SU-DHL-6 (cell line): ENCODE results near the gene RADIL.

ENCODE experiments used
- H2AFZ ChIP-seq: fragments of 200-600 bp; sonication (generic); 2 replicates; pipeline ENCODE4 v1.6.1; 2014; ENCODE audit warnings: low read depth, mild to moderate bottlenecking, moderate library complexity, mixed read lengths, antibody characterized with exemption, low read length; ENCODE audit not compliant: severe bottlenecking
- H3F3A ChIP-seq: fragments of 200-600 bp; shearing (Covaris generic); 2 replicates; pipeline ENCODE4 v1.6.0; 2016; ENCODE audit warnings: antibody characterized with exemption, mild to moderate bottlenecking; ENCODE audit not compliant: insufficient read depth
- H3K27ac ChIP-seq: fragments of 200-600 bp; sonication (generic); 2 replicates; pipeline ENCODE4 v1.5.1; 2016; ENCODE audit warnings: low read depth, mild to moderate bottlenecking, low read length, moderate library complexity, mixed read lengths
- H3K27me3 ChIP-seq: fragments of 200-600 bp; sonication (generic), shearing (Covaris generic); 2 replicates; pipeline ENCODE4 v1.6.0; 2014; ENCODE audit warnings: mild to moderate bottlenecking, low read length
- H3K36me3 ChIP-seq: fragments of 200-600 bp; sonication (generic); 2 replicates; pipeline ENCODE4 v1.6.1; 2014; ENCODE audit warnings: mild to moderate bottlenecking, low read length, mixed read lengths
- H3K4me2 ChIP-seq: fragments of 300-600, 200-600 bp; shearing (Covaris generic), sonication (generic); 2 replicates; pipeline ENCODE4 v1.6.0; 2014; ENCODE audit warnings: low read length, low read depth, mild to moderate bottlenecking; ENCODE audit not compliant: poor library complexity, severe bottlenecking
- H3K4me3 ChIP-seq: fragments of 200-600 bp; sonication (generic); 2 replicates; pipeline ENCODE4 v1.5.1; 2014; ENCODE audit warnings: antibody characterized with exemption, low read length, mild to moderate bottlenecking, mixed read lengths; ENCODE audit not compliant: insufficient read depth, poor library complexity, severe bottlenecking
- H3K79me2 ChIP-seq: fragments of 200-600 bp; sonication (generic); 2 replicates; pipeline ENCODE4 v1.6.1; 2014; ENCODE audit warnings: mild to moderate bottlenecking, low read length, moderate library complexity; ENCODE audit not compliant: insufficient read depth
- H3K9ac ChIP-seq: fragments of 200-600 bp; sonication (generic); 2 replicates; pipeline ENCODE4 v1.7.0; 2014; ENCODE audit warnings: mild to moderate bottlenecking, low read length
- H3K9me2 ChIP-seq: fragments of 200-600 bp; sonication (generic); replicated peaks from 2 replicates; pipeline ENCODE4 v1.6.1; 2014; ENCODE audit warnings: low read length; ENCODE audit not compliant: insufficient read depth
- H3K9me3 ChIP-seq: fragments of 200-600 bp; sonication (generic); 2 replicates; pipeline ENCODE4 v1.6.1; 2014; ENCODE audit warnings: low read length, mixed read lengths; ENCODE audit not compliant: insufficient read depth
- H4K20me1 ChIP-seq: fragments of 200-600 bp; sonication (generic); 2 replicates; pipeline ENCODE4 v1.6.1; 2014; ENCODE audit warnings: low read depth, mild to moderate bottlenecking, antibody characterized with exemption, low read length, moderate library complexity, mixed read lengths
- EZH2phosphoT487 ChIP-seq: fragments of 200-600 bp; sonication (generic), shearing (Covaris generic); conservative IDR thresholded peaks from 2 replicates; pipeline ENCODE4 v1.6.1; 2018; ENCODE audit warnings: mild to moderate bottlenecking, antibody characterized with exemption, low read length, moderate library complexity, mixed read lengths
- TF ChIP-seq, protein P1 (sequence below): fragments of 200-600 bp; sonication (generic); IDR thresholded peaks from one replicate; pipeline ENCODE4 v1.5.1; 2017; ENCODE audit warnings: antibody characterized with exemption, mild to moderate bottlenecking, low read length, moderate library complexity; ENCODE audit not compliant: insufficient read depth, poor library complexity, severe bottlenecking

RADIL gene

DNA sequence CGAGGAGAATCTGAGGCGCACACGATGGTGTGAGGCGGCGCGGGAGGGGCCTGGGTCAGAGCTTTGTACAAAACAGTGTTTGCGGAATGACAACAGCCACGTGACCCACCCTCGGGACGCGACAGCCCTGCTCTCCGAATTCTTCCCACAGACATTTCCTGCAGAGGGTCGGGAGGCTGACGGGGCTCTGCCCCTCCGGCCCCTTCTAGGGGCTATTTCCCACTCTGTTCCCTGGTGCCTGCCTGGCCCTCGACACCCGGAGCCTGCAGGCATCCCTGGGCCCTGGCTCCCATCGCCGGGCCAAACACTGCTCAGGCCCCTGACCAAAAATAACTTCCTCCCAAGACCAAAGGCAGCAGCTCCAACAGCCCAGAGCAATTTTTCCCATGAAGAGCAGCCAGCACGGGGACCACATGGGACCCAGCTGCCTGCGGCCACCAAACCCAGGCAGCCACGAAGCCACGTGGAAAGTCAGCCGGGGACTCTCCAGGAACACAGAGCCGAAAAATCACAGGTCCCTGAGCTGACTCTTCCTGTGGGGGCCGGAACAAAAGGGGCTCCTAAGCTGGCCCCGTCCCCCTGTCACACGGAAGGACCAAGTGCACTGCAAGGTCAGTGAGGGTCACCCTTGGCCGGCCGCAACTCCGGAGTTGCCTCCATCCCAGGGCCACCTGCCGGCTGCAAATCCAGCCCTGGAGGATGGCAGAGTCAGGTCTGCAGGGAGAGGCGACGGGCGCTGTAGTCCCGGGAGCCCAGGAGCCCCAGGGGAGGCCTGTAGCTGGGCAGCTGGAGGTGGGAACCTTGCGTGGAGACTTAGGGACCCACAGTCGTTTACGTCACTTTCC, 63.7 kb downstream of the RADIL start:
- no peaks in the 10 kb centered on the region for H3F3A ChIP-seq
- H3K9ac ChIP-seq: no peak overlapping the region
- no peaks in the 10 kb centered on the region for H3K9me2 ChIP-seq
- no peak overlapping the region for H3K4me3 ChIP-seq
- no peak overlapping the region for H3K27ac ChIP-seq
- H2AFZ ChIP-seq: no peak overlapping the region
- no peak overlapping the region for H3K4me2 ChIP-seq
- H4K20me1 ChIP-seq: no peaks in the 10 kb centered on the region
- no peaks in the 10 kb centered on the region for H3K36me3 ChIP-seq
- TF ChIP-seq, protein P1, sequence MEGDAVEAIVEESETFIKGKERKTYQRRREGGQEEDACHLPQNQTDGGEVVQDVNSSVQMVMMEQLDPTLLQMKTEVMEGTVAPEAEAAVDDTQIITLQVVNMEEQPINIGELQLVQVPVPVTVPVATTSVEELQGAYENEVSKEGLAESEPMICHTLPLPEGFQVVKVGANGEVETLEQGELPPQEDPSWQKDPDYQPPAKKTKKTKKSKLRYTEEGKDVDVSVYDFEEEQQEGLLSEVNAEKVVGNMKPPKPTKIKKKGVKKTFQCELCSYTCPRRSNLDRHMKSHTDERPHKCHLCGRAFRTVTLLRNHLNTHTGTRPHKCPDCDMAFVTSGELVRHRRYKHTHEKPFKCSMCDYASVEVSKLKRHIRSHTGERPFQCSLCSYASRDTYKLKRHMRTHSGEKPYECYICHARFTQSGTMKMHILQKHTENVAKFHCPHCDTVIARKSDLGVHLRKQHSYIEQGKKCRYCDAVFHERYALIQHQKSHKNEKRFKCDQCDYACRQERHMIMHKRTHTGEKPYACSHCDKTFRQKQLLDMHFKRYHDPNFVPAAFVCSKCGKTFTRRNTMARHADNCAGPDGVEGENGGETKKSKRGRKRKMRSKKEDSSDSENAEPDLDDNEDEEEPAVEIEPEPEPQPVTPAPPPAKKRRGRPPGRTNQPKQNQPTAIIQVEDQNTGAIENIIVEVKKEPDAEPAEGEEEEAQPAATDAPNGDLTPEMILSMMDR: no peak
- TF ChIP-seq EZH2phosphoT487: no peak
- no peaks in the 10 kb centered on the region for H3K79me2 ChIP-seq
- no peaks in the 10 kb centered on the region for H3K9me3 ChIP-seq
- no peaks in the 10 kb centered on the region for H3K27me3 ChIP-seq

GRCh38 chr7:4818000-4818794, 65.3 kb downstream of the RADIL start:
- H3K9me3 ChIP-seq: no peaks in the 10 kb centered on the region
- no peak overlapping the region for H3K4me2 ChIP-seq
- H3K9ac ChIP-seq: no peak overlapping the region
- no peaks in the 10 kb centered on the region for H3K79me2 ChIP-seq
- H3K9me2 ChIP-seq: no peaks in the 10 kb centered on the region
- no peak overlapping the region for H2AFZ ChIP-seq
- H3F3A ChIP-seq: no peaks in the 10 kb centered on the region
- H3K27me3 ChIP-seq: no peaks in the 10 kb centered on the region
- no peak overlapping the region for H3K4me3 ChIP-seq
- H4K20me1 ChIP-seq: no peaks in the 10 kb centered on the region
- TF ChIP-seq, protein P1: no peak
- no peak for TF ChIP-seq EZH2phosphoT487
- H3K36me3 ChIP-seq: no peaks in the 10 kb centered on the region
- no peak overlapping the region for H3K27ac ChIP-seq

DNA sequence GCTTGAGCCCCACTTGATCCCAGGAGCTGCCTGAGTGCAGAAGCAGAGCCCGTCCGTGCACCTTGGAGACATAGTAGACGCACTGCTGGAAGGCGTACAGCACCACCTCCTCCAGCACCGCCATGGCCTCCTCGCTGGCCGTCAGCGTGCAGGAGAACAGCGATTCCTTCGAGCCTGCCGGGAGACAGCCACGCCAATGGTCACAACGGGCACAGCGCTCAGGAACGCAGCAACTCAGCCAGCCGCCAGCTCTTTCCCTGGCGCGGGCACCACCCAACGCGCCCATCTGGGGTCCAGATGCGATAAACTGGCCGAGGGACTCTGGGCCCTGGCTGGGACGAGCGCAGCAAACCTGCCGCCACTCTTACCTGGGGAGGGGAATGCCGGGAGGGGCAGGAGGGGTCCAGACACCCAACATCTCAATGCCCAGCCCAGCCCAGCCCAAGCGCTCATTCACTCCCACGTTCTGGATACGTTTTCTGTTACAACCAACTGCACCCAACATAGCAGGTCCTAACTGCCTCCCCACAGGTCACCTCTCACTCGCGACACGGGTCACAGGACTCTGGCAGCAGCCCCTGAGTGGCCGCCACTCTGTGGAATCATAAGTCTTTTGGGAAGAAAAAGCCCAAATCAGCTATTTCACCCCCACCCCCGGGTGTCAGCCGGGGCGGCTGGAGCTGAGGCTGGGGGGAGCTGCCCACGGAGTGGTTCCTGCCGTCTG, 66.2 kb downstream of the RADIL start:
- Histone ChIP-seq H3K79me2 (no peaks in the 10 kb centered on the region), H3K9ac (no peak overlapping the region), H3K27ac (no peak overlapping the region), H3K4me3 (no peak overlapping the region), H3K4me2 (no peak overlapping the region), H2AFZ (no peak overlapping the region), H4K20me1 (no peaks in the 10 kb centered on the region), H3K9me3 (no peaks in the 10 kb centered on the region), H3K36me3 (no peaks in the 10 kb centered on the region), H3K9me2 (no peaks in the 10 kb centered on the region), H3K27me3 (no peaks in the 10 kb centered on the region), H3F3A (no peaks in the 10 kb centered on the region)
- no peak for TF ChIP-seq EZH2phosphoT487
- TF ChIP-seq, protein P1: no peak
